Thoracic aorta (tissue), 2 donors: ENCODE measurements around the gene MYOG. TPM values are rescaled to one million over a fixed set of nuclear protein-coding genes. Genes with fewer than 3 reads are reported as not detected.

Experiments
- ATAC-seq: fragments of 150-250 bp; one replicate; pipeline ENCODE4 v1.8.0; 2017; ENCODE audit warnings: low read depth; ENCODE audit not compliant: insufficient number of reproducible peaks, low FRiP score
- DNase-seq: peaks from one replicate; pipeline ENCODE4 v3.0.0-alpha.2; 2020; ENCODE audit warnings: low spot score
- H3K27ac ChIP-seq, 2 donors: fragments of 200-600 bp; sonication (generic); 1 replicate in 1 of 2; 2 replicates in 1 of 2; pipeline ENCODE4 v1.5.1; 2016; ENCODE audit warnings: mild to moderate bottlenecking in 2 of 2, moderate library complexity in 2 of 2
- H3K27me3 ChIP-seq: fragments of 200-600 bp; sonication (generic); replicated peaks from 2 replicates; pipeline ENCODE4 v1.6.0; 2016; ENCODE audit warnings: mild to moderate bottlenecking; ENCODE audit not compliant: insufficient read depth
- H3K36me3 ChIP-seq: fragments of 200-600 bp; sonication (generic); one replicate; pipeline ENCODE4 v1.5.1; 2016
- H3K4me1 ChIP-seq, 2 donors: fragments of 200-600 bp; sonication (generic); 1 replicate in 1 of 2; 2 replicates in 1 of 2; pipeline versions ENCODE4 v1.5.1 to v1.6.0; 2016; ENCODE audit warnings: low read depth in 2 of 2, mild to moderate bottlenecking in 1 of 2; ENCODE audit not compliant: control insufficient read depth in 1 of 2
- H3K4me3 ChIP-seq: fragments of 200-600 bp; sonication (generic); 2 replicates; pipeline ENCODE4 v1.5.1; 2016; ENCODE audit warnings: mild to moderate bottlenecking
- H3K9me3 ChIP-seq: fragments of 200-600 bp; sonication (generic); 2 replicates; pipeline ENCODE4 v1.5.1; 2016
- total RNA-seq, 2 donors: library from RNA; depleted of rRNA; stranded (reverse); fragments of >200 nt; gene quantifications; one replicate each; pipeline versions ENCODE4 v1.1.0 to v1.2.3, GENCODE V29; 2016
- TF ChIP-seq, protein P1 (sequence below): fragments of 200-600 bp; sonication (generic); IDR thresholded peaks from one replicate; pipeline ENCODE4 v1.5.1; 2019; ENCODE audit warnings: antibody characterized with exemption

MYOG gene
- total RNA-seq, 2 donors from 2014 or later = not detected

DNA sequence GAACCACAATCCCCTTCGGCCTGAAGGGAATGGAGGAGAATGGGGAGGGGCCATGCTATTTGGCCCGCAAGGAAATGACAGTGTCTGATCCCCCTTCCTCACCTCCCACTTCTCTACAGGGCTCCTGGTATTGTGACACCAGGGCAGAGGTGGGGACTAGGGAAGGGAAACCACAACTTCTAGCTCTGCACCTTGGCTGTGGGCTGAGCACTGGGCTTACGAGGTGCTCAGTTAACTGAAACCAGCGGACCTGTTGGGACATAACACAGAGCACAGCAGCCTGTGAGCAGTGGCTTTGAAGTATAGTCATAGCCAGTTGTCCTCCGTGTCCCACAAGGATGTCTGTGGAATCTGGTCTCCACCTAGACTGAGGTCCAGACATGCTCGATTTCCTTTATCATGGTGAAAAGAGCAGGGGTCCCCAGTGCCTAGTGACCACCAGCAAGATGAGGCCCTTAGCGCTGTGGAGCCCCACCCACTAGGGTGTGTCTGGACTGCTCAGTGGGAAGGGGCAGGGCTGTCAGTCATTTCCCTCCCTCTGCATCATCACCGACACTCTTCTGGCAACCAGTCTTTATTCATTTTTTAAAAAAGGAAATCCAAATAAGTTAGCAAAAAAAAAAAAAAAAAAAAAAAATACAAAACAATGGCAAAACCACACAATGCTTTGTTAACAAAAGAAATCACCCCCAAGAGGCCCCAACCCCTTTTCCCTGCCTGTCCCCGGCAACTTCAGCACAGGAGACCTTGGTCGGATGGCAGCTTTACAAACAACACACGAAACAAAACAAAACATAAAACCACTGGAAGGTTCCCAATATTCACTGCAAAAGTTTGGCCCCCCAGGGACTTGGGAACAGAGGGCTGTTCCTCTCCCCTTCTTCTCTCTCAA is 3.0 kb downstream of the MYOG start:
- TF ChIP-seq, protein P1, sequence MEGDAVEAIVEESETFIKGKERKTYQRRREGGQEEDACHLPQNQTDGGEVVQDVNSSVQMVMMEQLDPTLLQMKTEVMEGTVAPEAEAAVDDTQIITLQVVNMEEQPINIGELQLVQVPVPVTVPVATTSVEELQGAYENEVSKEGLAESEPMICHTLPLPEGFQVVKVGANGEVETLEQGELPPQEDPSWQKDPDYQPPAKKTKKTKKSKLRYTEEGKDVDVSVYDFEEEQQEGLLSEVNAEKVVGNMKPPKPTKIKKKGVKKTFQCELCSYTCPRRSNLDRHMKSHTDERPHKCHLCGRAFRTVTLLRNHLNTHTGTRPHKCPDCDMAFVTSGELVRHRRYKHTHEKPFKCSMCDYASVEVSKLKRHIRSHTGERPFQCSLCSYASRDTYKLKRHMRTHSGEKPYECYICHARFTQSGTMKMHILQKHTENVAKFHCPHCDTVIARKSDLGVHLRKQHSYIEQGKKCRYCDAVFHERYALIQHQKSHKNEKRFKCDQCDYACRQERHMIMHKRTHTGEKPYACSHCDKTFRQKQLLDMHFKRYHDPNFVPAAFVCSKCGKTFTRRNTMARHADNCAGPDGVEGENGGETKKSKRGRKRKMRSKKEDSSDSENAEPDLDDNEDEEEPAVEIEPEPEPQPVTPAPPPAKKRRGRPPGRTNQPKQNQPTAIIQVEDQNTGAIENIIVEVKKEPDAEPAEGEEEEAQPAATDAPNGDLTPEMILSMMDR = no peak
- H3K4me1 ChIP-seq = no peaks in the 10 kb centered on the region
- no peaks in the 10 kb centered on the region for H3K36me3 ChIP-seq
- no peaks in the 10 kb centered on the region for H3K27me3 ChIP-seq
- ATAC-seq (no peak), DNase-seq (no peak)
- no peak overlapping the region for H3K27ac ChIP-seq
- no peaks in the 10 kb centered on the region for H3K9me3 ChIP-seq
- H3K4me3 ChIP-seq = no peak overlapping the region

DNA sequence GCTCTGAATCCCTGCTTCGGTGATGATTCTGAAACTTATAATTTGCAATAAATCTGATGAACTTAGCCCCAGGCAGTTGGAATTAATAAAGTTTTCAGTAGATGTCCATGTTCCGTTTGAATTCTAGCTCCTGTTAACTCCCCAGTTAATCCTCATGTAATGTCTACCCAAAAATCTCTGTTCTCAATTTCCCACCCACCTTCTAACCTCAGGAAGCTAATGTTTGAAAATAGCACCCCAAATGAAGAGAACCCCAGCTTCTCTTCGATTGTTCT is 3.6 kb downstream of the MYOG start:
- Histone ChIP-seq H3K4me3 (no peak overlapping the region), H3K4me1 (no peaks in the 10 kb centered on the region), H3K27me3 (no peaks in the 10 kb centered on the region), H3K36me3 (no peaks in the 10 kb centered on the region), H3K9me3 (no peaks in the 10 kb centered on the region), H3K27ac (no peak overlapping the region)
- DNase-seq = no peak
- TF ChIP-seq, protein P1 = no peak
- ATAC-seq = no peak

DNA sequence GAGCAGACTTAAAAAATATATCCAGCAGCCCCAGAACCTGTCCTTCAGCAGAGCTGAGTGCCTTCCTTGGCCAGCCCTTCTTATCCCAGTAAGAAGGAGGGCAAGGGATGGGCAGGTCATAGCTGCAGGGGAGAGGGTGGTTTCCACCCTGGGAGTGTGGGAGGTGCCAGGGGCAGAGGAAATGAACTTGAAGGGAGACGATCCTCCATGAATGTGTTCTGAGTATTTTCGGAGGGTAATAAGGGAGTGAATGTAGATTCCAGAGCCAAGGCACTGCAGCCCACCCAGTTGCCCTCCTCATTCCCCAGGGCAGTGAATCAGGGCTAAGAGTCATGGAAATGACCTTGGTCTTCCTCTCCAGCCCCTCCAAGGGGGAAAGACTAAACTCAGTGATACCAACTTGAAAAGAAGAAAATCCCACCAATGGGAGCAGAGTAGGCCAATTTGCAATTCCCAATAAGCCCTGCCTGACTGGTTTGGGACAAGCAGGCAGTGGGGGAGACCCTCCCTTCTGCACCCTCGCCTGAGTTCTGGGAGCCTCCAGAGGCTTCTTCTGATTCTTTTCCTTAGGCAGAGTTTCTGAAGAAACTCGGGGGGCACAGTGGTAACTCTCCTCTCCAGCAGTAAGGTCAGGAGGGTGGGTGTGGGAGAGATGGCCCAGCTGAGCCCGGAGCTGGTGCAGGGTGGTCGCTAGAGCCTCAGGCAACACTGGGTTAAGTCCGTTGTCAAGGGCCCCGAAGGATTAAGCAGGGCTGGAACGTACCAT is 4.2 kb downstream of the MYOG start:
- DNase-seq (no peak), ATAC-seq (no peak)

DNA sequence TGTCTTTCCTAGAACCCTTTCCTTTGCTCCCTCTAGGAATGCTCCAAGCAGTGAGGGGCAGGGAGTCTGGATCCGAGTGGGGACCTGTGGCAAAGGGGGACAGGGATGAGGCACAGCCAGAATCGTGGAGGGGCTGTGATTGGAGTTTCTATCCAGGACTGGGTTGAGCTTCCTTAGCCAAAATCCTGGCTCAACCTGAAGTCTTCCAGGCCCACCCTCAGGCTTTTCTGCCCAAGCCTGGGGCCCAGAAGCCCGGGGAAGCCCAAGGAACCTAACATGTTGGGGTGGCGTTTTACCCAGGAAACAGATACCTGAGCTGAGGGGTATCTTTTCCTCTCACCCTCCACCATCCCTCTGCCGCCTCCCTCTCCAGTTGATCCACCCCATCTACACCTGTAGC is 5.4 kb downstream of the MYOG start:
- H3K27ac ChIP-seq = no peak overlapping the region
- no peaks in the 10 kb centered on the region for H3K4me1 ChIP-seq
- no peaks in the 10 kb centered on the region for H3K27me3 ChIP-seq
- TF ChIP-seq, protein P1 = no peak
- no peaks in the 10 kb centered on the region for H3K9me3 ChIP-seq
- H3K36me3 ChIP-seq = no peaks in the 10 kb centered on the region
- ATAC-seq (no peak), DNase-seq (no peak)
- H3K4me3 ChIP-seq = no peak overlapping the region

More for the DNA sequence above, 4.2 kb downstream of the MYOG start:
- Histone ChIP-seq H3K27me3 (no peaks in the 10 kb centered on the region), H3K9me3 (no peaks in the 10 kb centered on the region), H3K4me1 (no peaks in the 10 kb centered on the region), H3K4me3 (no peak overlapping the region), H3K36me3 (no peaks in the 10 kb centered on the region), H3K27ac (no peak overlapping the region)
- TF ChIP-seq, protein P1 = no peak

DNA sequence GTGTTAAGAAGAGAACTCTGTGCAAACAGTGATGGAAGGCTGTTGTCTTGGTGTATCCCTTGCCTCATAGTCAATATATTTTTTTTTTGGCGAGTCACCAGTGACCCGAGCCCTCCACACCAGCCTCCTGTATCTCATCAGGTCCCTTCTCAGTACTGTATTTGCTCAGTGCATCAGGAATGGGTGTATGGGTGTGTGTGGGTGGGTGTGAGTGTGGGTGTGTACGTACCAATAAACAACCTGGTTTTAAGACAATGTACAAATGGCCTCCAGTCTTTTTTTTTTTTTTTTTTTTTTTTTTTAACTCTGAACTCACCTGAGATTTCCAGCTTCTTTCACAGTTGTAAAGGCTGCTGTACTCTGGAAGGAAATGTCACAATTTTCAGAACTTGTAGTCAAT is 7.3 kb downstream of the MYOG start:
- Histone ChIP-seq H3K4me1 (no peaks in the 10 kb centered on the region), H3K27ac (no peak overlapping the region), H3K36me3 (no peaks in the 10 kb centered on the region), H3K4me3 (no peak overlapping the region), H3K9me3 (no peaks in the 10 kb centered on the region), H3K27me3 (no peaks in the 10 kb centered on the region)
- no peak for DNase-seq
- no peak for ATAC-seq
- TF ChIP-seq, protein P1 = no peak
